Neural cell (in vitro differentiated cells): ENCODE measurements around the gene MEGF11. TPM values are rescaled to one million over a fixed set of nuclear protein-coding genes. Genes with fewer than 3 reads are reported as not detected.

Experiments
- H2AFZ ChIP-seq: fragments of 200-600, 300-800 bp; sonication (generic), shearing (Covaris generic); 2 replicates; pipeline ENCODE4 v1.6.0; 2014; ENCODE audit warnings: low read depth, mild to moderate bottlenecking, antibody characterized with exemption, low read length, moderate library complexity
- H3F3A ChIP-seq: fragments of 200-600 bp; shearing (Covaris generic); 2 replicates; pipeline ENCODE4 v1.6.1; 2016; ENCODE audit warnings: mild to moderate bottlenecking, moderate library complexity, mixed read lengths, antibody characterized with exemption, low read length; ENCODE audit not compliant: insufficient read depth, poor library complexity, severe bottlenecking
- H3K27ac ChIP-seq: fragments of 200-600, 300-800 bp; sonication (generic), shearing (Covaris generic); 2 replicates; pipeline ENCODE4 v1.5.1; 2014; ENCODE audit warnings: mild to moderate bottlenecking, low read length, moderate library complexity
- H3K27me3 ChIP-seq: fragments of 300-800, 200-600 bp; sonication (generic), shearing (Covaris generic); 2 replicates; pipeline ENCODE4 v1.6.0; 2014; ENCODE audit warnings: mild to moderate bottlenecking, low read depth, low read length, moderate library complexity; ENCODE audit not compliant: insufficient read depth
- H3K36me3 ChIP-seq: fragments of 300-800, 200-600 bp; sonication (generic), shearing (Covaris generic); 2 replicates; pipeline ENCODE4 v1.5.1; 2014; ENCODE audit warnings: mild to moderate bottlenecking, antibody characterized with exemption, low read length, moderate library complexity; ENCODE audit not compliant: insufficient read depth
- H3K4me2 ChIP-seq: fragments of 300-800, 200-600 bp; sonication (generic), shearing (Covaris generic); 2 replicates; pipeline ENCODE4 v1.6.0; 2014; ENCODE audit warnings: mild to moderate bottlenecking, low read length
- H3K4me3 ChIP-seq: fragments of 300-800, 200-600 bp; sonication (generic), shearing (Covaris generic); 2 replicates; pipeline ENCODE4 v1.5.1; 2014; ENCODE audit warnings: mild to moderate bottlenecking, low read length, moderate library complexity
- H3K79me2 ChIP-seq: fragments of 200-600 bp; shearing (Covaris generic); replicated peaks from 2 replicates; pipeline ENCODE4 v1.6.0; 2014; ENCODE audit warnings: mild to moderate bottlenecking, low read length, moderate library complexity; ENCODE audit not compliant: insufficient read depth
- H3K9ac ChIP-seq: fragments of 300-800, 200-600 bp; sonication (generic), shearing (Covaris generic); 2 replicates; pipeline ENCODE4 v1.6.1; 2016; ENCODE audit warnings: mild to moderate bottlenecking, low read length, mixed read lengths
- H3K9me2 ChIP-seq: fragments of 200-600 bp; shearing (Covaris generic); 2 replicates; pipeline ENCODE4 v1.6.1; 2016; ENCODE audit warnings: mild to moderate bottlenecking, low read length, mixed read lengths; ENCODE audit not compliant: insufficient read depth
- H3K9me3 ChIP-seq: fragments of 200-600, 300-800 bp; sonication (generic), shearing (Covaris generic); 2 replicates; pipeline ENCODE4 v1.6.1; 2016; ENCODE audit warnings: mild to moderate bottlenecking, mixed run types, low read length, moderate library complexity, mixed read lengths
- H4K20me1 ChIP-seq: fragments of 200-600 bp; shearing (Covaris generic); 2 replicates; pipeline ENCODE4 v1.6.1; 2016; ENCODE audit warnings: mild to moderate bottlenecking, mixed run types; ENCODE audit not compliant: insufficient read depth
- CTCF ChIP-seq: fragments of 450-650 bp; IDR thresholded peaks from 2 replicates; pipeline ENCODE4 v1.5.1; 2014; ENCODE audit warnings: antibody characterized with exemption, mild to moderate bottlenecking, moderate library complexity; ENCODE audit not compliant: poor library complexity, severe bottlenecking
- EP300 ChIP-seq: fragments of 450-650 bp; conservative IDR thresholded peaks from 2 replicates; pipeline ENCODE4 v1.6.1; 2014; ENCODE audit warnings: antibody characterized with exemption, mild to moderate bottlenecking, moderate library complexity; ENCODE audit not compliant: poor library complexity, severe bottlenecking
- EZH2 ChIP-seq: fragments of 200-600, 300-800 bp; shearing (Covaris generic), sonication (generic); IDR thresholded peaks from 2 replicates; pipeline ENCODE4 v1.6.1; 2014; ENCODE audit warnings: antibody characterized with exemption, low read length, borderline replicate concordance, mild to moderate bottlenecking; ENCODE audit not compliant: insufficient read depth, poor library complexity, severe bottlenecking
- MXI1 ChIP-seq: fragments of 450-650 bp; conservative IDR thresholded peaks from 2 replicates; pipeline ENCODE4 v1.6.1; 2014; ENCODE audit warnings: antibody characterized with exemption, mild to moderate bottlenecking; ENCODE audit not compliant: poor library complexity, severe bottlenecking
- POLR2AphosphoS5 ChIP-seq: IDR thresholded peaks from 2 replicates; pipeline ENCODE4 v1.6.1; 2012
- RAD21 ChIP-seq: fragments of 450-650 bp; conservative IDR thresholded peaks from 2 replicates; pipeline ENCODE4 v1.6.1; 2014; ENCODE audit warnings: antibody characterized with exemption, mild to moderate bottlenecking, moderate library complexity
- REST ChIP-seq: IDR thresholded peaks from 2 replicates; pipeline ENCODE4 v1.6.1; 2012; ENCODE audit warnings: borderline replicate concordance
- SMC3 ChIP-seq: fragments of 450-650 bp; conservative IDR thresholded peaks from 2 replicates; pipeline ENCODE4 v1.6.1; 2014; ENCODE audit warnings: antibody characterized with exemption, mild to moderate bottlenecking, moderate library complexity; ENCODE audit not compliant: poor library complexity
- TAF1 ChIP-seq: IDR thresholded peaks from 2 replicates; pipeline ENCODE4 v1.6.1; 2012; ENCODE audit warnings: low read depth
- polyA plus RNA-seq: library from polyadenylated mRNA; depleted of rRNA; stranded (reverse); fragments of >200 nt; gene quantifications from 2 replicates; pipeline ENCODE4 v1.2.3, GENCODE V29; 2014

The MEGF11 gene
- polyA plus RNA-seq, 1 donor from 2014 or later, result 0.64 TPM

GRCh38 chr15:66053991-66054390 is 199.6 kb downstream of the MEGF11 start:
- no peaks in the 10 kb centered on the region for H3K9me2 ChIP-seq
- no peak overlapping the region for H2AFZ ChIP-seq
- H3K36me3 ChIP-seq, result no peaks in the 10 kb centered on the region
- no peak for TF ChIP-seq SMC3
- TF ChIP-seq MXI1, result no peak
- no peak for TF ChIP-seq REST
- TF ChIP-seq EZH2, result no peak
- no peak for TF ChIP-seq CTCF
- no peak for TF ChIP-seq POLR2AphosphoS5
- no peak for TF ChIP-seq EP300
- no peak for TF ChIP-seq RAD21
- no peak for TF ChIP-seq TAF1
- no peaks in the 10 kb centered on the region for H4K20me1 ChIP-seq
- no peaks in the 10 kb centered on the region for H3F3A ChIP-seq
- H3K79me2 ChIP-seq, result no peaks in the 10 kb centered on the region
- no peak overlapping the region for H3K9ac ChIP-seq
- H3K27ac ChIP-seq, result no peak overlapping the region
- no peaks in the 10 kb centered on the region for H3K27me3 ChIP-seq
- no peaks in the 10 kb centered on the region for H3K9me3 ChIP-seq
- no peak overlapping the region for H3K4me2 ChIP-seq
- H3K4me3 ChIP-seq, result no peak overlapping the region

- no peaks in the 10 kb centered on the region for H3K79me2 ChIP-seq
- H4K20me1 ChIP-seq, result no peaks in the 10 kb centered on the region
- H3F3A ChIP-seq, result no peaks in the 10 kb centered on the region
- no peaks in the 10 kb centered on the region for H3K9me2 ChIP-seq
- no peaks in the 10 kb centered on the region for H3K36me3 ChIP-seq
- H3K27me3 ChIP-seq, result no peaks in the 10 kb centered on the region
- H3K4me2 ChIP-seq, result no peak overlapping the region
- no peak overlapping the region for H2AFZ ChIP-seq
- H3K9me3 ChIP-seq, result no peaks in the 10 kb centered on the region
- no peak for TF ChIP-seq EP300
- no peak for TF ChIP-seq CTCF
- H3K9ac ChIP-seq, result no peak overlapping the region
- H3K27ac ChIP-seq, result no peak overlapping the region
- H3K4me3 ChIP-seq, result no peak overlapping the region
These were observed 201.7 kb downstream of the MEGF11 start for GRCh38 chr15:66051833-66052232.
